ENCODE data around the gene FAM227A.
"Not testable (repeated sequence)": the region's sequence is repeated elsewhere in the genome, so short reads cannot be mapped to it uniquely, and the experiment has no call there.

FAM227A gene

GRCh38 chr22:38657045-38657909 is 1.1 kb upstream of the FAM227A start:
- DNase-seq = peak; percentile 17 to 25

GRCh38 chr22:38655519-38656255 is 505 bp downstream of the FAM227A start:
- DNase-seq = no peak

- DNase-seq = no peak
These were observed 2.5 kb downstream of the FAM227A start for GRCh38 chr22:38653741-38654140.

GRCh38 chr22:38652859-38653258 is 3.3 kb downstream of the FAM227A start:
- no peak for DNase-seq

DNA sequence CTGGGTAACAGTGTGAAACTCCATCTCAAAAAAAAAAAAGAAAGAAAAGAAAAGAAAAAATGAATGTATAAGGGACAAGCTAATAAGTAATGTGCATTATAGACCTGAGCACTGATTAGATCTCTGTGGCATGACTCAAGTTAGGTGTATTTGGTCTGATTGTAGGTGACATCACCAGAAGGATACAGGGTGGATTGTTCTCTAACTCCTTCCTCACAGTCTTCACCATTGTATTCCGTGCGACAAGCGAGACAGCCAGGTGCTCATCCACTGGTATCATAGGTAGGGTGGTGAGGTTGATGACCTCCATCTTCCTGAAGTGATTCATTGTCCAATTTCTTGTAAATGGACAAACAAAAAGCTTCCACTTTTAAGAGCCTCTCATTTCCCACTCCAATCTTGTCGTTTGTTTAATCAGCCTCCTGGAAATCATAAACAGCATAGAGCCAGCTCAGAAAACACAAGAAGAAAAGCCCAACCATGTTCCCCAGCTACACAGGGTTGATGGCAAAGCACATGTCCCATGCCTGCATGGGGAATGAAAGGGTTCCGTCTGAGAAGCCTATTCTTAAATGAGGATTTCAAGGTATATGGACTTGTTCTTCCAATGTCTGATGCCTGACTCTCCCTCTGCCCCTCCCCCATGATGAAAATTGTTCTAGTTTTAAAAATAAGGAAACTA is 6.2 kb downstream of the FAM227A start:
- no peak for DNase-seq

DNA sequence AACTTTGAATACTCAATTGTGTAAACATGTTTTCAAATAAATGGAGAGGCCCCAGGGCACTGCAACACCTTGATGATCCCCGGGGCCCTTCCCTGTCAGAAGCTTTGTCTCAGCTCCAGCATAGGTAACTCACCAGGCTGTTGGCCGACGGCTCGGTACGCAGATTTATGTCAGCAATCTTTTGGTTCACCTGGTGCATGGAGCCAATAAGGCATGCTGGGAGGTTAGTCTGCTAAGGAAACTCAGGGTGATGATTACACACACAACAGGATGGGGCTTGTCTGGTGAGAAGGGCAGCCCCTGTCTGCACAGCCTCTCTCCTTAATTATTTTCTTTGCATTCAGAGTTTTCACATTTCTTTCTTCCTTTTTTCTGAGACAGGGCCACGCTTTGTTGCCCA is 10.8 kb downstream of the FAM227A start:
- no peak for DNase-seq

DNA sequence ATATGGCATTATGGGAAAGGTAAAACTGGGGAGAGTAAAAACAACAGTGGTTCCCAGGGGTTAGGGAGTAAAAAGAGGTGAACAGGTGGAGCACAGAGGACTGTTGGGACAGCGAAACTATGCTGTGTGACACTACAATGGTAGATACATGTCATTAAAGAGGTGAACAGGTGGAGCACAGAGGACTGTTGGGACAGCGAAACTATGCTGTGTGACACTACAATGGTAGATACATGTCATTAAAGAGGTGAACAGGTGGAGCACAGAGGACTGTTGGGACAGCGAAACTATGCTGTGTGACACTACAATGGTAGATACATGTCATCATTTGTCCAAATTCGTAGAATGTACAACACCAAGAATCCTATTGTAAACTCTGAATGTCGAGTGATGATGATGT is 11.9 kb downstream of the FAM227A start:
- not testable (repeated sequence) for DNase-seq

- DNase-seq = no peak
These were observed 14.6 kb downstream of the FAM227A start for GRCh38 chr22:38641476-38642040.

DNA sequence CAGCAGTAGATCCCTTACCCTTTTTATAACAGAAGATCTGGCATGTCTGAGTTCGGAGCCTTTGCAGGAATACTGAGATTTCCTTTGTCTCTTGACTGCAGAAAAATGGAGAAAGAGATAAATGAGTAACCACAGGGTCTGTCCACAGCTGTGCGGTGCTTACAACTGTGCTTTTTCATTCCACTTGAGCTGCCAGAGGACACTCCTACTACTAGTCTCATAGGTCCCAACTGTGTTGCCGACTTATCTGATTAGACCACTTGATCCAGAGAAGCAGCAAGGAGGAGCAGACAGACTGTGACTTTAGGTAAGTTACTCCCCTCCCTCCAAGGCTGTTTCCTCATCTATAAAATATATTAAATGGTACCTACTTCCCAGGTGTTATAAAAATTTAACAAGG is 17.5 kb downstream of the FAM227A start:
- no peak for DNase-seq

- DNase-seq = no peak
These were observed 18.0 kb downstream of the FAM227A start for GRCh38 chr22:38638216-38638615.

GRCh38 chr22:38632528-38632927 is 23.7 kb downstream of the FAM227A start:
- DNase-seq = no peak

DNA sequence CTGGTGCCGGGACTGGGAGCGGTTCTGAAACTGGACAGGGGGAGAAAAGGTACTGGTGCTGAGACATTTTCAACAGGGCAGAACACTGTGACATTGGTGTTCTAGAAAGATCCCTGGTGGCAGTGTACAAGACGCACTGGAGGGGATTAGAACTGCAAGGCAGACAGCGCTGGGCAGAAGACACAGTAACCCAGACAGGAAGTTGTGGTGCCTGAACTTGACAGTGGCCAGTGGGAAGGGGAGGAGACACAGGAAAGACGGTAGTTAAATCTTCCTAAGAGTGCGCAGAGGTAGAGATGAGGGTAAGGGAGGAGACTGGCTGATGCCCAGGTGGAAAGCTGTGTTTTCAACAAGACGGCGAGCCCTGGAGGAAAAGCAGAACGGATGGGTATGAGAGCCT is 24.5 kb downstream of the FAM227A start:
- DNase-seq = no peak

- DNase-seq = no peak
These were observed 27.1 kb downstream of the FAM227A start for GRCh38 chr22:38629108-38629507.

- DNase-seq = no peak
These were observed 27.7 kb downstream of the FAM227A start for GRCh38 chr22:38628444-38628843.

DNA sequence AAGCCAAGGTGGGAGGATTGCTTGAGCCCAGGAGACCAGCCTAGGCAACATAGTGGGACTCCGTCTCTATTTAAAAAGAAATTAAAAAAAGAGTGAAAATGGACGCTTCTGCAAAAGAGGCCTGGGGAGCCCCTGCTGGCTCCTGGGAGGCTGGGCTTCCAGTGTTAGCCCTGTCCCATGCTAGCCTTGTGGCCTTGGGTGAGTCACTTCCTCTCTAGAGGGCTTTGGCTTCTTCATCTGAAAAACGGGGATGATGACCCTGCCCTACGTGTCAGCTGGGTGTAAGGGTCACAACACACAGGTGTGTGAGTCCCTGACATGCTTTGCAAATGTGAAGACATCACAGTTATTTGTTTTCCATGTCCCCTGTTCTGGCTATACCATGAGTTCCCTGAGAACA is 32.8 kb downstream of the FAM227A start:
- DNase-seq = no peak

DNA sequence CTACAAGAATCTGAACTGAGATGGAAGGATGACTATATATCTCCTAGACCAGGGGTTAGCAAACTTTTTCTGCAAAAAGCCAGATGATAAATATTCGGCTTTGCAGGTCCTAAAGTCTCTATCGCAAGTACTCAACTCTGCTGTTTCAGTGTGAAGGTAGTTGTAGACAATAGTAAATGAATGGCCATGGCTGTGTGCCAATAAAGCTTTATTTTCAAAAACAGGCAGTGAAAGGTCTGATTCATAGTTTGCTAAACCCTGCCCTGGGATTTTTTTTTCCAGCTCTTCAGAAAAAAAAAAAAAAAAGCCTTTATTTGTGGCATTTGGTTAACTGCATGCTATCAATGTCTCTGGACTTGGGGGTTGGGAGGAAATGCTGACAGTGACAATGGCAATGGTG is 37.5 kb downstream of the FAM227A start:
- DNase-seq = no peak

DNA sequence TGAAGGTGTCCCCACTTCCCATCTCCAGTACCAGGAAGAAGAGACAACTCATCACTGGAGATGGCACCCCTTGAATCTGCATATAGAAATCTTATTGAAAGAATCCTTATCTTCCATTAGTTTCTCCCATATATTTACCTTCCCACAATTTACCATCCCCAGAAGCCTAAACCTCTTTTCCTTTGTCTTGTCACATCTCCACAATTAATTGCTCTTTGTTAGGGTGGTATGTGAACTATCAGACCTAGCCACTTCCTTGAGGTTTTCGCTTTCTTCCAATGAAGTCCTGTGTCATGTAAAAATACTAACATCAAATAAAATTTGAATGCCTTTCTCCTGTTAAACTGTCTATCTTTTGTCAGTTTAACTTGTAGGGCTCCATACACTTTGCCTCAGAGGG is 37.9 kb downstream of the FAM227A start:
- no peak for DNase-seq

GRCh38 chr22:38615064-38615405 is 41.2 kb downstream of the FAM227A start:
- DNase-seq = not testable (repeated sequence)

DNA sequence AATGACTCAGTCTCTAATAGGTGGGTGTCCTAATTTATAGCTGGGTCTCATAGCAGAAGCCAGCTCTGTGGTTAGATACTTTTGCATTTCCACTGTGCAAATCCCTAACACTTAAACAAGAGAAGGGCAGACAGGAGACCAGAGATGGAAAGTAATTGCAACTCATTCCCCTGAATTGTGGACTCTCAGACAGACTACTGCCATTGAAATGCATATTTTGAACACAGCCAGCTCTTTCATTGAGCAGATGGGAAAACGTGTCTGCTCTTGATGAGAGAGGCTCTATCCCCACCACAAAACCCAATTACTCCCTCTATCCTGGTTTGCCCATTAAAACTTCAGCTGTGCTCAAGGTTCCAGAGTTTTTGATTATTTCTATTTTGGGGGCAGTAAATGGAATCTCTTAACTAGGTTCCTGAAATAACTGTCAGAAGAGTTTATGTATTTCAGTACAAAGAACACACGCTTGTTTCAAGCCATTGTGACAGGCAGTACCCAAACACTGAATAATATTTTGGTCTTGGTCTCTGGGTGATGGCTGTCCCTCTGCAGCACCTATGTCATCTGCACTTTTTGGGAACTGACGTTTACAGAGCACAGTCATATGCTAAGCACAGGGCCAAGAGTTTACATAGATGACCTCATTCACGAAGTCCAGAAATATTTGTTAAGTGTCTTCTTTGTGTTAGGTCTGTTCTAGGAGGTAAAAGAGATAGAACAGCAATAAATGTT is 41.7 kb downstream of the FAM227A start:
- DNase-seq = no peak

DNA sequence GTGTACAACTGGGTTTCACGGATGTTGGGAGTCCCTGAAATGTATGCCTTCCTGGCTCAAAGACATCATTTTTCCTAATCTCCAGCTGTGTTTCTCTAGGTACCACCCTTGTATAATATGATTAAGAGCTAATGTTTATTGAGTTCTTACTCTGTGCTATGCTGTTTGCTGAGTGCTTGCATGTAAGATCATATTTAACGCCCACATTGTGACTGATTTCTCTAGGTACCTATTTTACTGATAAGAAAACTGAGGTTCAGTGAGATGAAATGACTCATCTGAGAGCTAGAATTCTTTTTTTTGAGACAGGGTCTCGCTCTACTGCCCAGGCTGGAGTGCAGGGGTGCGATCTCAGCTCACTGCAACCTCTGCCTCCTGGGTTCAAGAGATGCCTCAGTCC is 42.6 kb downstream of the FAM227A start:
- DNase-seq = no peak

DNA sequence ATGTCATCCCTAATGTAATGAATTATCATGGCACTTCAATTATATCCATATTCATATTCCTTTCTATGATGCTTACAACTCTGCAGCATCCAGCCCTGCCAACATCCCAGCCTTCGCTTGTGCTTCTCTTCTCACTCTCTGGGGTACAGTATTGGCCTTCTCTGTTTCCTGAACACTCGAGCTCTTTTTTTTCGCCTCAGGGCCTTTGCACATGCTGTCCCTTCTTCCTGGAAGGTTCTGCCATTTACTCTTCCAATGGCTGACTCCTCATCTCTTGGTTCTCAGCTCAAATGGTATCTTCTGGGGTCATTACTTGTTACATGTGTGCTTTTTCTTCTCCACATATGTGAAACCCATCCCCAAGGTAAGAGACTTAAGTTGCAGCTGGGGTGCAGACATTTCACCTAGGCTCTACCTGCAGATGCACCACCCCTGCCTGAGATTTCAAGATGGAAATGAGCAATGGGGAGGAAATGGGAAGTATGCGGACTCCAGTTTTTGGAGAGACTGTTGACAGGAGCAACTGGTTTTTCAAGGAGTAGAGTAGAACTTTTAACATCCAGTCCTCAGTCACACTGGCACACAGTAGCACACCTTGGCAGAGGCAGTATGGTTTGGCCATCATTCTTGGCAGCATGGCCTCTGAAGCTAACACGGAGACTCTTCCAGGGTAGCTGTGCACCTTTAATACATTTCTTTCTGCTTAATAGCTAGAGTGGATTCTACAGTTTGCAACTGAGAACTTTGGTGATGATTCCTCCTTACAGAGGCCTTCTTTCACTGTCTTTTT is 43.8 kb downstream of the FAM227A start:
- no peak for DNase-seq

DNA sequence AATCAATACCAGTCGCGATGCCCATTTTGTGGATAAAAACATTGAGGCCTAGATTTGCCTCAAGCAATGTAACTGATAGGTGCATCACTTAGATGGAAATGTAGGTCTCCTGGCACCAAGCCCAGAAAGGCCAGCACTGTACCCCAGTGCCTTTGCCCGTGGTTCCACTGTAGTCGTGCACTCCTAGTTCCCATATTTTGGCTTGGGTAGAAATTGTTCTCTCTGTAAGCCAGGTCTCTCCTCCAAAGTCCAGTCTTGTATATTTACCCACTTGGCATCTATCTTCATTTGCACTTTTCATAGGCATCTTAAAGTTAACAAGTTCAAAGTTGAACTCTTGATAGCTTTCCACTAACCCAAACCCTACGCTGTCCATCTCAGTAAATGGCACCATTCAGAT is 44.6 kb downstream of the FAM227A start:
- no peak for DNase-seq
